A673 (cell line): ENCODE results near the gene SLC22A15. TPM values are rescaled to one million over a fixed set of nuclear protein-coding genes. Genes with fewer than 3 reads are reported as not detected.

Experiments
- BruUV-seq: library from RNA; stranded (reverse); fragments of 400-500 nt; replicated peaks from 2 replicates; lab custom pipeline; 2021; lab: Mats Ljungman, UMichigan
- CTCF ChIA-PET: fragments of 300-600 bp; sonication (Branson Sonifier 250); formaldehyde crosslinking; loops from one replicate; lab custom pipeline; 2022; ENCODE audit warnings: antibody characterized with exemption; lab: Charles Lee
- POLR2A ChIA-PET: fragments of 300-600 bp; sonication (Branson Sonifier 250); formaldehyde crosslinking; loops from one replicate; lab custom pipeline; 2022; ENCODE audit warnings: antibody characterized with exemption; ENCODE audit not compliant: low non-redundant PET; lab: Charles Lee
- DNase-seq: peaks from one replicate; pipeline ENCODE4 v3.0.0-alpha.2; 2015; ENCODE audit warnings: low spot score
- H3K27ac ChIP-seq: fragments of 200-600 bp; sonication (generic); 2 replicates; pipeline ENCODE4 v1.5.1; 2016; ENCODE audit warnings: mixed run types, low read depth, mild to moderate bottlenecking, mixed read lengths, antibody characterized with exemption, low read length; ENCODE audit not compliant: poor library complexity, severe bottlenecking
- H3K27me3 ChIP-seq: fragments of 200-600 bp; sonication (generic); replicated peaks from 2 replicates; pipeline ENCODE4 v1.6.1; 2017; ENCODE audit warnings: mixed run types, low read depth, mild to moderate bottlenecking, mixed read lengths, antibody characterized with exemption, low read length; ENCODE audit not compliant: insufficient read depth, poor library complexity
- H3K36me3 ChIP-seq: fragments of 200-600 bp; sonication (generic); 2 replicates; pipeline ENCODE4 v1.6.1; 2016; ENCODE audit warnings: mixed run types, mild to moderate bottlenecking, mixed read lengths, antibody characterized with exemption, low read length; ENCODE audit not compliant: insufficient read depth, poor library complexity, severe bottlenecking
- H3K4me1 ChIP-seq: fragments of 200-600 bp; sonication (generic); 2 replicates; pipeline ENCODE4 v1.6.1; 2017; ENCODE audit warnings: mixed run types, mild to moderate bottlenecking, mixed read lengths, antibody characterized with exemption, low read length; ENCODE audit not compliant: insufficient read depth, poor library complexity, severe bottlenecking
- H3K4me3 ChIP-seq: fragments of 200-600 bp; sonication (generic); 2 replicates; pipeline ENCODE4 v1.5.1; 2016; ENCODE audit warnings: low read depth, mixed run types, mild to moderate bottlenecking, mixed read lengths, low read length; ENCODE audit not compliant: poor library complexity, severe bottlenecking
- H3K9me3 ChIP-seq: fragments of 200-600 bp; sonication (generic); 2 replicates; pipeline ENCODE4 v1.6.1; 2016; ENCODE audit warnings: mixed run types, low read depth, mild to moderate bottlenecking, mixed read lengths, antibody characterized with exemption, low read length; ENCODE audit not compliant: poor library complexity, severe bottlenecking
- CTCF ChIP-seq: fragments of 300-800, 200-600 bp; sonication (generic); conservative IDR thresholded peaks from 2 replicates; pipeline ENCODE4 v1.5.1; 2017; ENCODE audit warnings: low read depth, mild to moderate bottlenecking, antibody characterized with exemption, low read length, moderate library complexity, mixed read lengths
- EZH2 ChIP-seq: fragments of 200-600 bp; sonication (generic); IDR thresholded peaks from 2 replicates; pipeline ENCODE4 v1.6.1; 2017; ENCODE audit warnings: borderline replicate concordance, low read depth, mild to moderate bottlenecking, mixed read lengths, antibody characterized with exemption, low read length; ENCODE audit not compliant: poor library complexity, severe bottlenecking
- intact Hi-C: fragments of 100-400 bp; cut with micrococcal nuclease; formaldehyde crosslinking; loops from one replicate; pipeline ENCODE4 v1.10.0; 2022; ENCODE audit not compliant: unreplicated experiment
- total RNA-seq: library from RNA; stranded (reverse); gene quantifications from 2 replicates; pipeline ENCODE4 v1.2.3, GENCODE V29; 2021

The SLC22A15 gene
- total RNA-seq, 1 experiment from 2014 or later: 0.39 TPM

GRCh38 chr1:116115476-116116439 lies 139.4 kb downstream of the SLC22A15 start:
- BruUV-seq: no TSS peak
- TF ChIP-seq EZH2 (no peak), CTCF (no peak)
- CTCF ChIA-PET: no interaction called here
- Histone ChIP-seq H3K27me3 (no peaks in the 10 kb centered on the region), H3K36me3 (no peaks in the 10 kb centered on the region), H3K4me3 (no peak overlapping the region), H3K9me3 (no peaks in the 10 kb centered on the region), H3K27ac (peak overlapping the region; percentile 26), H3K4me1 (peaks cover 28% of the 10 kb centered on the region)
- POLR2A ChIA-PET: no interaction called here
- peak; percentile 83 for DNase-seq
- intact Hi-C loops: no loop called here

GRCh38 chr1:116118471-116118870 lies 142.2 kb downstream of the SLC22A15 start:
- BruUV-seq: no TSS peak
- Histone ChIP-seq H3K36me3 (no peaks in the 10 kb centered on the region), H3K27me3 (no peaks in the 10 kb centered on the region), H3K9me3 (no peaks in the 10 kb centered on the region), H3K27ac (no peak overlapping the region), H3K4me1 (peaks cover 14% of the 10 kb centered on the region), H3K4me3 (no peak overlapping the region)
- ChIA-PET POLR2A (no interaction called here), CTCF (no interaction called here)
- no peak for DNase-seq
- intact Hi-C loops: no loop called here
- TF ChIP-seq CTCF: no peak
- no peak for TF ChIP-seq EZH2

Other genes starting within 250 kb of the SLC22A15 start
- 0.15 and 0.52 TPM in 2 replicates for gene CASQ2, start 207.8 kb upstream of the SLC22A15 start, total RNA-seq
- gene NHLH2, start 135.4 kb upstream of the SLC22A15 start, total RNA-seq: not detected in 2 replicates
- gene MAB21L3, start 134.9 kb downstream of the SLC22A15 start, total RNA-seq: 2.7 and 4.8 TPM in 2 replicates